OCI-LY7 (cell line): ENCODE measurements around the gene OR2A12. TPM values are rescaled to one million over a fixed set of nuclear protein-coding genes. Genes with fewer than 3 reads are reported as not detected.

Experiments
- Bru-seq: library from RNA; stranded (reverse); fragments of 400-500 nt; gene quantifications from one replicate; lab custom pipeline; 2021; lab: Mats Ljungman, UMichigan
- BruChase-seq, 2 experiments: library from RNA; stranded (reverse); fragments of 400-500 nt; gene quantifications; one replicate each; lab custom pipeline; 2021; lab: Mats Ljungman, UMichigan
- BruUV-seq: library from RNA; stranded (reverse); fragments of 400-500 nt; replicated peaks from 2 replicates; lab custom pipeline; 2021; lab: Mats Ljungman, UMichigan
- CTCF ChIA-PET: fragments of 300-600 bp; sonication (Branson Sonifier 250); formaldehyde crosslinking; loops from one replicate; lab custom pipeline; 2022; ENCODE audit warnings: antibody characterized with exemption; ENCODE audit not compliant: unreplicated experiment; lab: Charles Lee
- POLR2A ChIA-PET: fragments of 300-600 bp; sonication (Branson Sonifier 250); formaldehyde crosslinking; loops from one replicate; lab custom pipeline; 2022; ENCODE audit warnings: antibody characterized with exemption; lab: Charles Lee
- DNase-seq: peaks from one replicate; pipeline ENCODE4 v3.0.0-alpha.2; 2015; ENCODE audit warnings: low spot score
- H2AFZ ChIP-seq: fragments of 200-600 bp; sonication (generic), shearing (Covaris generic); 2 replicates; pipeline ENCODE4 v1.6.1; 2014; ENCODE audit warnings: mild to moderate bottlenecking, antibody characterized with exemption, low read length, moderate library complexity
- H3K27ac ChIP-seq: fragments of 200-600 bp; sonication (generic); 2 replicates; pipeline ENCODE4 v1.5.1; 2014; ENCODE audit warnings: mixed run types, low read depth, mild to moderate bottlenecking, moderate library complexity, low read length, inconsistent platforms; ENCODE audit not compliant: poor library complexity, severe bottlenecking
- H3K36me3 ChIP-seq: fragments of 200-600 bp; sonication (generic); 2 replicates; pipeline ENCODE4 v1.6.1; 2014; ENCODE audit warnings: mild to moderate bottlenecking, antibody characterized with exemption, low read length, moderate library complexity, mixed read lengths; ENCODE audit not compliant: insufficient read depth
- H3K4me1 ChIP-seq: fragments of 200-600 bp; sonication (generic); 2 replicates; pipeline ENCODE4 v1.5.1; 2014; ENCODE audit warnings: mild to moderate bottlenecking, low read length; ENCODE audit not compliant: insufficient read depth, poor library complexity, severe bottlenecking
- H3K4me2 ChIP-seq: fragments of 200-600 bp; sonication (generic); 2 replicates; pipeline ENCODE4 v1.6.1; 2014; ENCODE audit warnings: mild to moderate bottlenecking, low read length
- H3K4me3 ChIP-seq: fragments of 200-600 bp; sonication (generic); 2 replicates; pipeline ENCODE4 v1.5.1; 2014; ENCODE audit warnings: mild to moderate bottlenecking, low read depth, low read length; ENCODE audit not compliant: poor library complexity, severe bottlenecking
- H3K79me2 ChIP-seq: fragments of 200-600 bp; sonication (generic); 2 replicates; pipeline ENCODE4 v1.6.1; 2016; ENCODE audit warnings: low read depth, mild to moderate bottlenecking, low read length, moderate library complexity, mixed read lengths; ENCODE audit not compliant: insufficient read depth
- H3K9me2 ChIP-seq: fragments of 200-600 bp; sonication (generic); 2 replicates; pipeline ENCODE4 v1.6.1; 2016; ENCODE audit warnings: mild to moderate bottlenecking, low read length, mixed read lengths; ENCODE audit not compliant: insufficient read depth
- H3K9me3 ChIP-seq: fragments of 200-600 bp; sonication (generic); 2 replicates; pipeline ENCODE4 v1.6.1; 2014; ENCODE audit warnings: mild to moderate bottlenecking, mixed run types, low read length, mixed read lengths
- H4K20me1 ChIP-seq: fragments of 200-600 bp; sonication (generic); 2 replicates; pipeline ENCODE4 v1.6.1; 2014; ENCODE audit warnings: mild to moderate bottlenecking, antibody characterized with exemption, low read length, moderate library complexity, mixed read lengths; ENCODE audit not compliant: insufficient read depth
- EZH2phosphoT487 ChIP-seq: fragments of 200-600 bp; sonication (generic); IDR thresholded peaks from 2 replicates; pipeline ENCODE4 v1.6.1; 2018; ENCODE audit warnings: low read depth, borderline replicate concordance, mild to moderate bottlenecking, mixed run types, antibody characterized with exemption, low read length, moderate library complexity, mixed read lengths
- intact Hi-C: fragments of 100-400 bp; cut with micrococcal nuclease; formaldehyde crosslinking; loops from one replicate; pipeline ENCODE4 v1.10.0; 2022; ENCODE audit not compliant: unreplicated experiment
- long read RNA-seq: library from polyadenylated mRNA; stranded (forward); transcript quantifications from one replicate; pipeline ENCODE4 v2.0.0, GENCODE V29; 2022
- total RNA-seq, 2 experiments: library from RNA; depleted of rRNA in 1 of 2; stranded (reverse); fragments of >200 nt in 1 of 2; shearing (Covaris generic) in 1 of 2; gene quantifications; 2 replicates each; pipeline ENCODE4 v1.2.3, GENCODE V29; 2014 to 2022
- TF ChIP-seq, protein P1 (sequence below): fragments of 200-600 bp; sonication (generic); conservative IDR thresholded peaks from 2 replicates; pipeline ENCODE4 v1.5.1; 2014; ENCODE audit warnings: mild to moderate bottlenecking, antibody characterized with exemption, low read length, moderate library complexity, mixed read lengths

The OR2A12 gene, protein sequence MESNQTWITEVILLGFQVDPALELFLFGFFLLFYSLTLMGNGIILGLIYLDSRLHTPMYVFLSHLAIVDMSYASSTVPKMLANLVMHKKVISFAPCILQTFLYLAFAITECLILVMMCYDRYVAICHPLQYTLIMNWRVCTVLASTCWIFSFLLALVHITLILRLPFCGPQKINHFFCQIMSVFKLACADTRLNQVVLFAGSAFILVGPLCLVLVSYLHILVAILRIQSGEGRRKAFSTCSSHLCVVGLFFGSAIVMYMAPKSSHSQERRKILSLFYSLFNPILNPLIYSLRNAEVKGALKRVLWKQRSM
- total RNA-seq (2014; rRNA removed; shearing (Covaris generic)) (not detected in 2 replicates), total RNA-seq (2022) (not detected in 2 replicates), Bru-seq, nascent RNA (not detected), BruChase-seq, experiment 1, labeled RNA remaining after a 6-hour chase (not detected), BruChase-seq, experiment 2, labeled RNA remaining after a 2-hour chase (not detected)
- long read RNA-seq = 0 reads

DNA sequence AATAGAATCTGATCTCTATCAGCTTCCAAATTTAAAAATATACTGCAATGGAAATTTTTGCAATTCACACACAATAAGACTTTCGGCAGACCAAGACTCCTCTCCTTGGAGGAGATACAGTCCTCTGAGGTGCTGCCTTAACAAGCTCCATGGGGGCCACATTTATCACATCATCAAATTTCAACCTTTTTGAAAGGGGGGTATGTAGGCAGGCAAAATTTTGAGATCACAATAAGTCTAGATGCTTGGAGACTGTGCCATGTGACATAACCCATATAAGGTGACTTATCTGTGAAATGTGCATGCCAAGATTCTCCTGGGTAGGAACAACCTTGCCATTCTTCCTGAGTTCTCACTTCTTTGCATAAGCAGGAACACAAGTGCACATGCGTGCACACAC, at the start of gene OR2A12:
Gene OR2A12, plus strand, starts transcription at position 301 of the 400 bp plus-strand sequence. CDS start 8,830 bp downstream, outside the sequence.
- no peaks in the 10 kb centered on the region for H3K79me2 ChIP-seq
- no TSS peak for BruUV-seq
- no peaks in the 10 kb centered on the region for H3K9me2 ChIP-seq
- DNase-seq = no peak
- H3K9me3 ChIP-seq = no peaks in the 10 kb centered on the region
- ChIA-PET POLR2A (no interaction called here), CTCF (no interaction called here)
- TF ChIP-seq EZH2phosphoT487 = no peak
- TF ChIP-seq, protein P1, sequence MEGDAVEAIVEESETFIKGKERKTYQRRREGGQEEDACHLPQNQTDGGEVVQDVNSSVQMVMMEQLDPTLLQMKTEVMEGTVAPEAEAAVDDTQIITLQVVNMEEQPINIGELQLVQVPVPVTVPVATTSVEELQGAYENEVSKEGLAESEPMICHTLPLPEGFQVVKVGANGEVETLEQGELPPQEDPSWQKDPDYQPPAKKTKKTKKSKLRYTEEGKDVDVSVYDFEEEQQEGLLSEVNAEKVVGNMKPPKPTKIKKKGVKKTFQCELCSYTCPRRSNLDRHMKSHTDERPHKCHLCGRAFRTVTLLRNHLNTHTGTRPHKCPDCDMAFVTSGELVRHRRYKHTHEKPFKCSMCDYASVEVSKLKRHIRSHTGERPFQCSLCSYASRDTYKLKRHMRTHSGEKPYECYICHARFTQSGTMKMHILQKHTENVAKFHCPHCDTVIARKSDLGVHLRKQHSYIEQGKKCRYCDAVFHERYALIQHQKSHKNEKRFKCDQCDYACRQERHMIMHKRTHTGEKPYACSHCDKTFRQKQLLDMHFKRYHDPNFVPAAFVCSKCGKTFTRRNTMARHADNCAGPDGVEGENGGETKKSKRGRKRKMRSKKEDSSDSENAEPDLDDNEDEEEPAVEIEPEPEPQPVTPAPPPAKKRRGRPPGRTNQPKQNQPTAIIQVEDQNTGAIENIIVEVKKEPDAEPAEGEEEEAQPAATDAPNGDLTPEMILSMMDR = no peak
- intact Hi-C loops = no loop called here
- no peaks in the 10 kb centered on the region for H4K20me1 ChIP-seq
- H3K27ac ChIP-seq = no peak within 1 kb of the TSS
- no peaks in the 10 kb centered on the region for H3K36me3 ChIP-seq
- no peak within 1 kb of the TSS for H3K4me2 ChIP-seq
- H2AFZ ChIP-seq = no peak within 1 kb of the TSS
- H3K4me1 ChIP-seq = no peaks in the 10 kb centered on the region
- H3K4me3 ChIP-seq = no peak within 1 kb of the TSS

DNA sequence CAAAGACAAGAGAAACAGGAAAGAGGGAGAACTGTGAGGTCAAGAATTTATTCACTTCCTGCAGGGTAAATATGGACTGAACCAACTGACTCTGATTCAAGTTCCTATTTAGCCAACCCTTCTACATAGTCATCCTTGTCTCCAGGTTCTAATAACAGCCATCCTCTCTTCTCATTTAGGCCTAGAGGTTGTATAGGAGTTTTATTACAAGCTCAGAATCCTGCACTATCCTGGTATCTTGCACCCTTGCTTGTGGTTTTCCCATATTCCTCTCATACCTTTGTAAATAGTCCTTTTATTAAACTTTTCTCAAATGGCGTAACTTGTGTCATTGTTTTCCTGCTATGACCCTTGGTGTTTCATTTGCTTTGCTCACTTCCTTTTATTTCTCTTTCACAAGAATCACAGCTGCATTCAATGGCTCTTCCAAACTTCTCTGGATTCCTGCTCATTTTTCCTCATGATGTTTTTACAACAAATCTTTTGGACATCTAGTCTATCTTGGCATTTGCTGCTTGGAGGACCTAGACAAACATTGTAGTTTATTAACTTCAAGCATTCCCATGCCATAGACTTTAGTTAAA, 49.7 kb upstream of the OR2A12 start:
- no TSS peak for BruUV-seq
- no peaks in the 10 kb centered on the region for H3K4me1 ChIP-seq
- no peaks in the 10 kb centered on the region for H4K20me1 ChIP-seq
- no peaks in the 10 kb centered on the region for H3K36me3 ChIP-seq
- no peak overlapping the region for H3K4me2 ChIP-seq
- H3K9me2 ChIP-seq = no peaks in the 10 kb centered on the region
- no peaks in the 10 kb centered on the region for H3K9me3 ChIP-seq
- no peak overlapping the region for H2AFZ ChIP-seq
- TF ChIP-seq, protein P1 = no peak
- TF ChIP-seq EZH2phosphoT487 = no peak
- POLR2A ChIA-PET = interaction anchor here (0.6 to 1.1 kb wide), 2 partner anchors 16 to 33 kb away, joined by 3 read pairs; no protein-coding TSS in a partner anchor
- no peak overlapping the region for H3K27ac ChIP-seq
- DNase-seq = no peak
- intact Hi-C loops = no loop called here
- no peak overlapping the region for H3K4me3 ChIP-seq
- no peaks in the 10 kb centered on the region for H3K79me2 ChIP-seq
- CTCF ChIA-PET = no interaction called here
